Hepatocyte (in vitro differentiated cells): ENCODE data around the gene LRRC28. TPM values are rescaled to one million over a fixed set of nuclear protein-coding genes. Genes with fewer than 3 reads are reported as not detected.

ENCODE experiments used
- DNase-seq: peaks from one replicate; pipeline ENCODE4 v3.0.0-alpha.2; 2016; ENCODE audit warnings: low spot score
- H2AFZ ChIP-seq: fragments of 200-600 bp; sonication (generic); 2 replicates; pipeline ENCODE4 v1.6.0; 2016; ENCODE audit warnings: antibody characterized with exemption, mild to moderate bottlenecking
- H3K27ac ChIP-seq: fragments of 200-600 bp; sonication (generic); 2 replicates; pipeline ENCODE4 v1.5.1; 2016; ENCODE audit warnings: mild to moderate bottlenecking
- H3K27me3 ChIP-seq: fragments of 200-600 bp; sonication (generic); 2 replicates; pipeline ENCODE4 v1.6.1; 2016
- H3K36me3 ChIP-seq: fragments of 200-600 bp; sonication (generic); replicated peaks from 2 replicates; pipeline ENCODE4 v1.5.1; 2016; ENCODE audit warnings: low read depth; ENCODE audit not compliant: insufficient read depth
- H3K4me1 ChIP-seq: fragments of 200-600 bp; sonication (generic); 2 replicates; pipeline ENCODE4 v1.5.1; 2016; ENCODE audit warnings: mild to moderate bottlenecking, moderate library complexity; ENCODE audit not compliant: insufficient read depth
- H3K4me2 ChIP-seq: fragments of 200-600 bp; sonication (generic); 2 replicates; pipeline ENCODE4 v1.6.0; 2016
- H3K4me3 ChIP-seq: fragments of 200-600 bp; sonication (generic); 2 replicates; pipeline ENCODE4 v1.5.1; 2016; ENCODE audit warnings: mild to moderate bottlenecking
- H3K79me2 ChIP-seq: fragments of 200-600 bp; sonication (generic); 2 replicates; pipeline ENCODE4 v1.6.0; 2017; ENCODE audit warnings: mild to moderate bottlenecking
- H3K9me2 ChIP-seq: fragments of 200-600 bp; sonication (generic); replicated peaks from 2 replicates; pipeline ENCODE4 v1.6.0; 2017; ENCODE audit warnings: mild to moderate bottlenecking; ENCODE audit not compliant: insufficient read depth
- H3K9me3 ChIP-seq: fragments of 200-600 bp; sonication (generic); 2 replicates; pipeline ENCODE4 v1.5.1; 2016; ENCODE audit warnings: low read depth, mild to moderate bottlenecking
- H4K20me1 ChIP-seq: fragments of 200-600 bp; sonication (generic); 2 replicates; pipeline ENCODE4 v1.6.0; 2016; ENCODE audit warnings: mild to moderate bottlenecking; ENCODE audit not compliant: insufficient read depth, poor library complexity, severe bottlenecking
- CTCF ChIP-seq: fragments of 200-600 bp; sonication (generic); IDR thresholded peaks from 2 replicates; pipeline ENCODE4 v1.5.1; 2016; ENCODE audit warnings: antibody characterized with exemption, mild to moderate bottlenecking; ENCODE audit not compliant: poor library complexity
- EZH2 ChIP-seq: fragments of 200-600 bp; sonication (generic); IDR thresholded peaks from 2 replicates; pipeline ENCODE4 v1.6.1; 2016; ENCODE audit warnings: antibody characterized with exemption, mild to moderate bottlenecking, borderline replicate concordance
- EZH2phosphoT487 ChIP-seq: fragments of 200-600 bp; sonication (generic); IDR thresholded peaks from one replicate; pipeline ENCODE4 v1.6.1; 2018; ENCODE audit warnings: antibody characterized with exemption, mild to moderate bottlenecking, low read depth, moderate library complexity; ENCODE audit not compliant: unreplicated experiment, severe bottlenecking
- WGBS: methylation state at CpG from one replicate; pipeline ENCODE4 v1.1.6; 2016; ENCODE audit warnings: low lambda C conversion rate; ENCODE audit errors: missing lambda C conversion rate; 5-methylcytosine and 5-hydroxymethylcytosine counted together
- polyA plus RNA-seq: library from polyadenylated mRNA; unstranded; fragments of >200 nt; fragmentation: Nextera tagmentation; extraction: Ambion mirVana; gene quantifications from 2 replicates; pipeline ENCODE4 v1.2.1, GENCODE V29; 2016
- total RNA-seq: library from RNA; depleted of rRNA; stranded (reverse); fragments of >200 nt; gene quantifications from 2 replicates; pipeline ENCODE4 v1.2.3, GENCODE V29; 2014

Gene LRRC28
- total and polyA plus RNA-seq, 2 experiments from 2014 or later: 32.1 to 55.5 TPM

- Histone ChIP-seq H4K20me1 (no peaks in the 10 kb centered on the region), H3K4me3 (no peak overlapping the region), H3K9me2 (no peaks in the 10 kb centered on the region), H3K27ac (no peak overlapping the region), H3K9me3 (no peaks in the 10 kb centered on the region), H3K79me2 (no peaks in the 10 kb centered on the region), H3K4me2 (no peak overlapping the region), H3K27me3 (no peaks in the 10 kb centered on the region), H3K4me1 (peaks cover 24% of the 10 kb centered on the region), H2AFZ (no peak overlapping the region), H3K36me3 (no peaks in the 10 kb centered on the region)
- WGBS: 95% methylated on average over 9 of the region's 9 CpGs
- no peak for TF ChIP-seq EZH2
- TF ChIP-seq CTCF: no peak
- no peak for TF ChIP-seq EZH2phosphoT487
- DNase-seq: no peak
These were observed 188.7 kb downstream of the LRRC28 start for GRCh38 chr15:99440029-99440428.

Other genes starting within 250 kb of the LRRC28 start
- gene PGPEP1L, start 243.7 kb upstream of the LRRC28 start, total RNA-seq: not detected in 2 replicates
- not detected in 2 replicates for gene PGPEP1L, start 243.7 kb upstream of the LRRC28 start, polyA plus RNA-seq
- 12.4 and 13.8 TPM in 2 replicates for gene SYNM, start 146.4 kb upstream of the LRRC28 start, total RNA-seq
- gene SYNM, start 146.4 kb upstream of the LRRC28 start, polyA plus RNA-seq: 9.7 and 10.5 TPM in 2 replicates
- 33.2 and 46.3 TPM in 2 replicates for gene TTC23, start 1.9 kb upstream of the LRRC28 start, total RNA-seq
- 31.3 and 40.4 TPM in 2 replicates for gene TTC23, start 1.9 kb upstream of the LRRC28 start, polyA plus RNA-seq